Stimulated activated naive CD8-positive, alpha-beta T cell treated with anti-CD3 and anti-CD28 coated beads, Interleukin-15, Interleukin-2, amounts not matched to agents 100 ng/mL and 50 ng/mL, for 24 hours (primary cell): ENCODE measurements around the gene SUSD5.
"Not testable (repeated sequence)": the region's sequence is repeated elsewhere in the genome, so short reads cannot be mapped to it uniquely, and the experiment has no call there.

Experiments
- H3K27ac Mint-ChIP-seq: one replicate; pipeline ENCODE4 v1.8.0; 2021; ENCODE audit warnings: mild to moderate bottlenecking, mixed read lengths
- H3K27me3 Mint-ChIP-seq: one replicate; pipeline ENCODE4 v1.8.0; 2021; ENCODE audit warnings: mixed read lengths
- H3K36me3 Mint-ChIP-seq: one replicate; pipeline ENCODE4 v1.8.0; 2021; ENCODE audit warnings: low read depth, mixed read lengths
- H3K4me1 Mint-ChIP-seq: one replicate; pipeline ENCODE4 v1.8.0; 2021; ENCODE audit warnings: low read depth, mixed read lengths
- H3K4me3 Mint-ChIP-seq: one replicate; pipeline ENCODE4 v1.8.0; 2021; ENCODE audit warnings: mild to moderate bottlenecking, mixed read lengths
- H3K9me3 Mint-ChIP-seq: one replicate; pipeline ENCODE4 v1.8.0; 2021; ENCODE audit warnings: mixed read lengths

The SUSD5 gene

DNA sequence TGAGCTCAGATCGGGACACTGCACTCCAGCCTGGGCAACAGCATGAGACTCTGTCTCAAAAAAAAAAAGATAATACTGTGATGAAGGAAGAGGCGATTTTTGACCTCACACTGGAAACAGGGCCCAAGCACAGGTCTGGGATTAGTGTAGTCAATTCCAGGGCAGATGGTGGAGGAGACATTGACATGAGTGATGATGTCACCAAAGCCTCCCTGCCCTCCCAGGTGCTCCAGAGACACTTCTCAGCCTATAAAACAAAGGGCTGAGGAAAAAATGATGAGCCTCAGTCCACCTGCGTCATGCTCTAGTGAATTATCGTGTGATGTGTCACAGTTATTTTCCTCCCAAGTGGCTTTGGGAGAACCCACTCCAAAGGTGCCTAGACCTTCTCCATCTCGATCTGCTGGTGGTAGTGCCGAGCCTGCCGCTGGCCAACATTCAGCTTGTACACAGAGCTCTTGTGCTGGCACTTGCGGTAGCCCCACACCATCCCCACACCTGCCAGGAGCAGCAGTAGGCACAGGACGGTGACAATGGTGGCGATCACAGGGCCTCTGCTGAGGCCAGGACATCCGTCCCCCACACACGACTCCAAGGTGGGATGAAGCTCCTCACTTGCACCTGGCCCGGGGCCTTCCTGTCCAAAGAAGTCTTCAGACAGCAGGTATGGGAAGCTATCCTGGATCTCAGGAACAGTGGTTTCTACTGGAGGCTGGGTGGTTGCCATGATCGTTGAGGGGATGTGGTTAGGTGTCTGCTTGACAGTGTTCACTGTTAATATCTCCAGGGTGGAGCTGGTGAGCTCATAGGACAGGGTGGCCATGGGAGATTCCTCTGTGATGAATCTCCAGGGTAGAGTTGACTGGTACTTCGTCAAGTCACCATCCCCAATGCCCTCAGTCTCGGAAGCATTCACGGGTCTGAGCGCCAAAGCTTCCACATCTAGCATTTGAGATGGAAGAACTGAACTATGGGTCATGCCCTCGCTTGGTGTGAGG is 65.9 kb downstream of the SUSD5 start:
- no peak overlapping the region for H3K27ac Mint-ChIP-seq
- H3K4me1 Mint-ChIP-seq: no peaks in the 10 kb centered on the region
- H3K9me3 Mint-ChIP-seq: no peaks in the 10 kb centered on the region
- no peak overlapping the region for H3K4me3 Mint-ChIP-seq
- H3K27me3 Mint-ChIP-seq: peaks cover 19% of the 10 kb centered on the region
- no peaks in the 10 kb centered on the region for H3K36me3 Mint-ChIP-seq

DNA sequence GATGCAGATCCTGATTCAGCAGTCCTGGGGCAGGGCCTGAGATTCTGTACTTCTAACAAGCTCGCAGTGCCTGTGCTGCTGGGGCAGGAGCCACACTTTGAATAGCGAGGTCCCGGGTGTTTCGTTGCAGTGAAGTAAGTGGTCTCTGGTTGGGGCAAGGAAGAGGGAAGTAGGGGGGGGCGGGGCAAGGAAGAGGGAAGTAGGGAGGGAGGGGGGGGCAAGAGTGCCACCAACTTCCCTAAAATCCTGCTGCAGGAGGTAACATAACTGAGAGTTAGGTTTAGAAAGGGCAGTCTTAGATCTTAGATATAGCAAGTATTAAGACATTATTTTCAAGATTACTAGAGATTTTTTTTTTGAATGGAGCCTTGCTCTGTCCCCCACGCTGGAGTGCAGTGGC is 69.3 kb downstream of the SUSD5 start:
- Mint-ChIP-seq H3K36me3 (no peaks in the 10 kb centered on the region), H3K27me3 (peaks cover 12% of the 10 kb centered on the region), H3K9me3 (no peaks in the 10 kb centered on the region), H3K4me1 (no peaks in the 10 kb centered on the region), H3K27ac (no peak overlapping the region), H3K4me3 (no peak overlapping the region)

DNA sequence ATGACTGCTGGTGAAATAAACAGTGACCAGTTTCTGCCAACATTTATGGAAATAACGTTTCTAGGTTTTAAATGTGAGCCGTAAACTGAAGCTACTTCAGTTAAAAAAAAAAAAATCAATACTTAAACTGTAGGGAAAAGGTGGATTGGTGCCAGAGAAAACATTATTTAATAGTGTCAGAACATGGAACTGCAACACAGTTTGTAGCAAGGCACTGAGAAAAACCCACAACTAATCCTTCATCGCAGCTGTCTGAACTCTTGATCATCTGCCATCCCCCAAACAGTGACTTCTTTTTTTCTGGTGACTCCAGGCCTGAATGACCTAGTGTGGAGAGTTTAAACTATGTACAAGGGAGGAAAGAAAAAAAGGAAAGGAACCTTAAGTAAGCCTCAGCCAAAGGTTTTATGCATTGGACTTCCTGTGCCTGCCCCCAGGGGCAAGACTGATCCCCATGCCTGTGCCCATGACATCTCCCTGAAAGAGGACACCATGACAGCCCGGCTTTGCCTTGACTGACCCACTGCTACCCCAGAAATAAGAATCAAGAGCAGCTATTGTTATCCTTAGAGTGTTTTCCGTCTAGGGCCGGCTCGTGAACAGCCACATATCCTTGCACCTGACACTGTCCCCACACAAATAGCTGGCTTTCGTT is 71.7 kb downstream of the SUSD5 start:
- Mint-ChIP-seq H3K4me1 (no peaks in the 10 kb centered on the region), H3K27me3 (no peaks in the 10 kb centered on the region), H3K9me3 (no peaks in the 10 kb centered on the region), H3K36me3 (peaks cover 16% of the 10 kb centered on the region), H3K27ac (no peak overlapping the region), H3K4me3 (no peak overlapping the region)

DNA sequence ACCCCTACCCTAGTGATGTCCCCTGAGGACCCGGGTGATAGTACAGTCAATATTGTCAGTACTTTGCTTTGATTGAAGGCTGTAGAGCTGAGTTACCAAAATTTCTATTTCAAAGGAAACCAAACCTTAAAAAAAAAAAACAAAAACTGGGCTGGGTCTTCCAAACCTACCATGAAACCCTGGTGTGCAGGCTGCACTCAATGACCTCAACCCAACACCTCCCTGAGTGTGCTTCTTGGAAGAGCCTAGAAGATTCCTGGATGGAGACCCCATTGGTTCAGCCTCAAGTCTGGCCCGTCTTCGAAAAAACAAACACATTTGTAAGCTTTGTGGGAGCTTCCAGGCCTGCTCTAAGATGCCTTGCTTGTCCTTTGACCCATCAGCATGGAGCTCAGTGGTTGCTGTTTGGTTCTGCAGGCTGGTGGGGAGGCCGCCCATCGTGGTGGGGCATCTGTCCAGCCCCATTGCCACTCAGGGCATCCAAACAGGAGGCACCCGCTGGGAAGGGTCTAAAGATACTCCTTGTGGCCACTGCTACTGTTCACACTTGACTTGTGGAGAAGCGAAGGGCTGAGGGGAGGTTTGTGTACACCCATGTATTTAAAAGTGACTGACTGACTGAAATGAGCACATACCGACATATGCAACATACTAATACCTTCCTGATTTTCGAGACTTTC is 72.6 kb downstream of the SUSD5 start:
- peaks cover 23% of the 10 kb centered on the region for H3K36me3 Mint-ChIP-seq
- H3K4me3 Mint-ChIP-seq: no peak overlapping the region
- H3K4me1 Mint-ChIP-seq: no peaks in the 10 kb centered on the region
- H3K9me3 Mint-ChIP-seq: no peaks in the 10 kb centered on the region
- H3K27ac Mint-ChIP-seq: no peak overlapping the region
- no peaks in the 10 kb centered on the region for H3K27me3 Mint-ChIP-seq

DNA sequence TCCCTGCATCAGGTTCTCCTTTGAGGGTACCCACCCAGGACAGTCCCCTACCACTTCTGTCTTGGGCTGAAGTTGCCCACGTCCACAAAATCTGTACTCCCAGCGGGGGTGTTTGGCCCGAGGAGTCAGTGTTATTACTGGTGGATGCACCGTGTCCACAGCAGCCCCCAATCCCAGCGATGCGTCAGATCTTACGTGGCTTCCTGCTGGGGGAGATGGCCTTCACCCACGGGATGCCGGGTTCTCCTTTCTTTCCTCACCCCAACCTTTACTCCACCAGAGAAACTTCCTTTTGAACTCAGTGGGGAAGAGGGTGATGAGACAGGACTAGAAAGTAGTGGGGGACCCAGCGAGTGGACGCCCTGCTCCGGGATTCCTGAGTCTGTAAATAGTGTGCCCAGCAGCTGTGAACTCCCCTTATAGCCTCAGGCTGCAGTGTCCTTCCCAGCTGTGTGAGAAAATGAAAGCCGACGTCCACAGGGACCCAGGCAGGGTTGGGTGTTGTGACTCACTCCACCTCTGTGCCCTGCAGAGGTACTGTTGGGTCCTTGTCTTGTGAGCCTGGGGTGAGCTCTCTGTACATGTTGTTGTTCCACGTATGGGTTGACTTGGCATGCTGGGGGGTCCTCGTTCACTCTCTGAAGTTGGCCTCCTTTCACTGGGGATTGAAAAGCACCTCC is 73.2 kb downstream of the SUSD5 start:
- Mint-ChIP-seq H3K36me3 (peaks cover 23% of the 10 kb centered on the region), H3K9me3 (no peaks in the 10 kb centered on the region), H3K27me3 (no peaks in the 10 kb centered on the region), H3K27ac (no peak overlapping the region), H3K4me1 (no peaks in the 10 kb centered on the region), H3K4me3 (no peak overlapping the region)

DNA sequence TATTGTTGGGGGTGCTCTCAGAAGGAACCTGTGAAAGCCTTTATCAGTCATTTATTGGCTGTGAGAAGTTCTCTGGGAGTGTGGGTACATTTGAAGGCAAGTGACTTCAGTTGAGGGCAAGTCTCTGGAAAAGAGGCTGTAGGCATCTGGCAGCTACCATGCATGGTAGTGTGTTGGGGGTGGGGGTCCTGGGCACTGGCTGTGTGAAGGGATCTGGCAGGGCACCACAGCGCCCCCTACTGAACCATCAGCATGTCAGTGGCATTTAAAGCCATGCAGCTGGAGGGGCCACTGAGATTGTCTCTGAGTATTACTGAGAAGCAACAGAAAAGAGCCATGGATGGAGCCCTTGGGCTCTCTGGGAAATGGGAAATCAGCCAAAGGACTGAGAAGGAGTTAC is 74.2 kb downstream of the SUSD5 start:
- no peaks in the 10 kb centered on the region for H3K4me1 Mint-ChIP-seq
- H3K36me3 Mint-ChIP-seq: peaks cover 23% of the 10 kb centered on the region
- H3K9me3 Mint-ChIP-seq: no peaks in the 10 kb centered on the region
- no peaks in the 10 kb centered on the region for H3K27me3 Mint-ChIP-seq
- H3K27ac Mint-ChIP-seq: no peak overlapping the region
- H3K4me3 Mint-ChIP-seq: no peak overlapping the region

DNA sequence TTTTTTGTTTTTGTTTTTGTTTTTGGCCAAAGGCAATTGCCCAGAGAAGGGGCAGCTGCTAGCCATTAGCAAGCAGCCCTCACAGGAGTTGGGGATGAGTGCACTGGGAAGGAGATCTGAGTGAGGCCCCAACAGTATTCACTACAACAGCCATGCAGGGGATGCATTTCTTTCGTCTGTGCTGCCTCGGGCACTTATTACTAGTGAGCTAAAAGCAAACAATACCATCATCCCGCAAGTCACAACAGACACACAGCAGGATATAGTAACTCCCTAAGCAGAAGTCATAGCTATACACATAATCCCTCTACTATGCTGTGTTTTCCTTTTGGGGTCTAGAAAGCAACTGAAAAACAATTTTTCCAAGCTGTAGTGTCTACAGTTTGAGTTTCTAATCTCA is 77.6 kb downstream of the SUSD5 start:
- Mint-ChIP-seq H3K27ac (no peak overlapping the region), H3K4me3 (no peak overlapping the region), H3K4me1 (no peaks in the 10 kb centered on the region), H3K36me3 (peaks cover 36% of the 10 kb centered on the region), H3K27me3 (no peaks in the 10 kb centered on the region), H3K9me3 (no peaks in the 10 kb centered on the region)

DNA sequence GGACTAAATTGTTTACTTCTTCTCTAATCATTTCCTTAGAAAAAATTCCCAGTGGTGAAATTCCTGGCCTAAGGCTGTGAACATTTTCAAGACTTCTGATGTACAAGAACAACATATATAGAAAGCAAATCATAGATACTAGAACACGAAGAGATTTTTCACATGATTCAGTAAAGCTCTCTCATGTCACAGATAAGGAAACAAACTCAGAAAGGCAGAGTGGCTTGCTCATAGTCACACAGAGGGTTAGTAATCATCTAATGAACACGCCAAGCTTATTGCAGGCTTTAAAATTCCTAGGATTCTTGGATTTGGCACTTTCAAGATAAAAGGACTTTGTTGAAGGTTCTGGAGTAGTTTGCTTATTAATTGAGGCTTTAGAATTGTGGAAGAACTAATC is 78.6 kb downstream of the SUSD5 start:
- Mint-ChIP-seq H3K27me3 (no peaks in the 10 kb centered on the region), H3K27ac (no peak overlapping the region), H3K4me3 (no peak overlapping the region), H3K36me3 (peaks cover 41% of the 10 kb centered on the region), H3K4me1 (no peaks in the 10 kb centered on the region), H3K9me3 (no peaks in the 10 kb centered on the region)

DNA sequence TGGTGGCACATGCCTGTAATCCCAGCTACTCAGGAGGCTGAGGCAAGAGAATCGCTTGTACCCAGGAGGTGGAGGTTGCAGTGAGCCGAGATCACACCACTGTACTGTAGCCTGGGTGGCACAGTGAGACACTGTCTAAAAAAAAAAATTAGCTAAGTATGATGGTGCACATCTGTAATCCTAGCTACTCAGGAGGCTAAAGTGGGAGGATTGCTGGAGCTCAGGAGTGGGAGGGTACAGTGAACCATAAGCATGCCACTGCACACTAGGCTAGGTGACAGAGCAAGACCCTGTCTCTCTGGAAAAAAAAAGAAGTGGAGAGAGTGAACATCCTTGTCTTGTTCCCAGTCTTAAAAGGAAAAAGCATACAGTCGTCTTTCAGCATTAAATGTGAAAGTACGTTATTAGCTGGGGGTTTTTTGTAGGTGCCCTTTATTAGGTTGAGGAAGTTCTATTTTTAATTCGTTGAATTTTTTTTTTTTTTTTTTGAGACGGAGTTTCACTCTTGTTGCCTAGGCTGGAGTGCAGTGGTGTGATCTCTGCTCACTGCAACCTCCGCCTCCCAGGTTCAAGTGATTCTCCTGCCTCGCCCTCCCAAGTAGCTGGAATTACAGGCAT is 79.5 kb downstream of the SUSD5 start:
- H3K4me1 Mint-ChIP-seq, H3K4me3 Mint-ChIP-seq, H3K27me3 Mint-ChIP-seq, H3K27ac Mint-ChIP-seq, H3K9me3 Mint-ChIP-seq: not testable (repeated sequence)
- peaks cover 49% of the 10 kb centered on the region for H3K36me3 Mint-ChIP-seq

DNA sequence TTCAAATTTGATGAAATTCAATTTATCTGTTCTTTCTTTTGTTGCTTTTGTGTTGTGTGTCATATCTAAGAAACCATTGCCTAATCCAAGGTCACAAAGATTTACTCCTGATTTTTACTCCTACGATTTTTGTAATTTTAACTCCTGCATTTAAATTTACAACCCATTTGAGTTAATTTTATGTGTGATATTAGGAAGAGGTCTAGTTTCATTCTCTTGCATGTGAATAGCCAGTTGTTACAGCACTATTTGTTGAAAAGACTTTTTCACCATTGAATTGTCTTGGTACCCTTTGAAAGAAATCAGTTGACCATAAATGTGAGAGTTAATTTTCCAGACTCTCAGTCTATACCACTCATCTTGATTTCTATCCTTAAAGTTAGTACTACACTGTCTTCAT is 80.9 kb downstream of the SUSD5 start:
- H3K4me1 Mint-ChIP-seq: peaks cover 4% of the 10 kb centered on the region
- peaks cover 45% of the 10 kb centered on the region for H3K36me3 Mint-ChIP-seq
- no peak overlapping the region for H3K4me3 Mint-ChIP-seq
- H3K9me3 Mint-ChIP-seq: no peaks in the 10 kb centered on the region
- no peak overlapping the region for H3K27ac Mint-ChIP-seq
- no peaks in the 10 kb centered on the region for H3K27me3 Mint-ChIP-seq

DNA sequence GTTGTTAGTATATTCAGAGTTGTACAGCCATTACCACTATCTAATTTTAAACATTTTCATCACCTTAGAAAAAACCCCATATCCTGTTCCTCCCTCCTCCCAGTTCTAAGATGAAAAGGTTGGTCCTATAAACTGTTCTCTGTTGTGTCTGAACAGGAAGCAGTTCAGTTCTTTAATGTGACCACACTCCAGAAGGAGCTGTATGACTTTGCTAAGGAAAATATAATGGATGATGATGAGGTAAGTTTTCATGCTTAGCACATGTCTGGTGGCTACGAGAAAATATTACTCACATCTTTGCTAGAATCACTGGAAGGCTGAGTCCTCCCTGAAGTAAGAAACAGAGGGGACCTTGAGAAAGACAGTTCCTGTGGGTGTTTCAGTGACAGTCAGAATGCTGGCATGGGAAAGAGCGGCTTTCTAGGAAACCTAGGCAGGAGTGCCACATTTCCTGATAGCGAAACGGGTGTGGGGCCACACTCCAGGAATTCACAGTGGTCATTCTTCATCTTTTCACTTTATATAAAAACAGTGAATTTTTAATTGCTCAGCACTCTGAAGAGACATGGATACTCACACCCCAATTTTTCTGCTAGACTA is 84.5 kb downstream of the SUSD5 start:
- Mint-ChIP-seq H3K36me3 (peaks cover 33% of the 10 kb centered on the region), H3K27me3 (no peaks in the 10 kb centered on the region), H3K27ac (no peak overlapping the region), H3K4me1 (peaks cover 4% of the 10 kb centered on the region), H3K9me3 (no peaks in the 10 kb centered on the region), H3K4me3 (no peak overlapping the region)

DNA sequence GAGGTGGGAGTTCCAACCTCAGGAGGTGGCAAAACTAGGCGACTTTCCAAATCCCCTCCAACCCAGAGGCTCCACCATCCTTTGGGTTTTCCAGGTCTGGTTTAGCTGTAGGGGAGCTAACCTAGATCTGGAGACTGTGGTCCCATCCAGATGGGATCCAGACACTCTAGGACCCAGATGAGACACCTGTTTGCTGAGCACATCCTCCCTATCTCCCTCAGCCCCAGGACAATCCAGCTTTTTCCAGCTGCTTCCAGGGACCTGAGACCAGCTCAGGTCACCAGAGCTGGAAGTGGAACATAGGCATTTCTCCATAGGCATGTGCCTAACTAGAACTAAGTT is 86.6 kb downstream of the SUSD5 start:
- H3K27me3 Mint-ChIP-seq: no peaks in the 10 kb centered on the region
- H3K36me3 Mint-ChIP-seq: peaks cover 28% of the 10 kb centered on the region
- peaks cover 4% of the 10 kb centered on the region for H3K4me1 Mint-ChIP-seq
- no peak overlapping the region for H3K27ac Mint-ChIP-seq
- H3K9me3 Mint-ChIP-seq: no peaks in the 10 kb centered on the region
- H3K4me3 Mint-ChIP-seq: no peak overlapping the region

DNA sequence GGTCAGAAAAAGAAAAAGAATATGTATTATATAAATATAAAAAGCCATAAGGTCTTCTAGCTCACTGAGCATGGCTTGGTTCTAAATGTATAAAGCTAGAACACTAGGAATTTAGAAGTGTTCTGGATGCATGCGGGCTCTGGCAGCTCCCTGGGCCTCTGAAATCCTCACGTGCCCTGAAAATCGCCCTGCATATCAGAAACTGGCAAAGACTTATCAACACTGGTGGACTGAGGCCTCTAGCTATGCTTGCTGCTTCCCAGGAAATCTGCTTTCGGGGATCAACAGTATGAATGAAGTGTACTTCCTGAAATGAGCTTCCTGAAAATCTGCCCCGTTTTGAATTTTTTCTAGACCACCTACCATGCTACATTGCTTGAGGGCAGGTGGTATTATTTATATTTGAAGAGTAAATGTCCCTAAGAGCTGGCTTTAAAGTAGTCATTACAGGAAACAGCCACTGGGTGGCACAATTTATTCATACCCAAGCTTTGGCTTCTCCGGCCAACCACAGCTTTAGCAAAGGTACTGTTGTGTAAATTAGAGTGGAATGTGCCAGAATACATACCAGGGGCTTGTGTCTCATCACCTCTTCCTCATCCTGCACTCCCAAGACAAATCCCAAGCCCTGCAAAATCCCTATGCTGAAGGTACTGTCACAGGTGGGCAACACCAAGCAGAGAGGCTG is 87.1 kb downstream of the SUSD5 start:
- Mint-ChIP-seq H3K4me1 (peaks cover 4% of the 10 kb centered on the region), H3K27ac (no peak overlapping the region), H3K36me3 (peaks cover 25% of the 10 kb centered on the region), H3K9me3 (no peaks in the 10 kb centered on the region), H3K4me3 (no peak overlapping the region), H3K27me3 (no peaks in the 10 kb centered on the region)

DNA sequence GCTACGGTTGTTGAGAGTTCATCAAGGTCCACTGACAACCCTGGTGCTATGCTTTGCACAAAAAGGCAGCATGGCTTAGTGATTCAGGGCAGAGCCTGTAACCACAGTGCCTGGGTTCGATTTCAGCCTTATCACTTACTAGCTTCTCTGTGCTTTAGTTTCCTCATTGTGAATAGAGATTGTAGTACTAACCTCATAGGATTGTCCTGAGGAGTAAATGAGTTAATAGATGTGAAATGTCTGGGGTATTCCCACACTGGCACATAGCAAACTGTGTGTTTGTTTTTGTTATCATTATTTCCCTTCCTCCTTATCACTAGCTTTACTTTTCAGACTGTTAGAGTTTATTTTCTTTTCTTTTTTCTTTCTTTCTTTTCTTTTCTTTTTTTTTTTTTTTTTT is 88.5 kb downstream of the SUSD5 start:
- Mint-ChIP-seq H3K27me3 (no peaks in the 10 kb centered on the region), H3K36me3 (peaks cover 16% of the 10 kb centered on the region)

More for the DNA sequence above, 88.5 kb downstream of the SUSD5 start:
- H3K27ac Mint-ChIP-seq: no peak overlapping the region
- H3K4me3 Mint-ChIP-seq: no peak overlapping the region
- H3K4me1 Mint-ChIP-seq: peaks cover 4% of the 10 kb centered on the region
- no peaks in the 10 kb centered on the region for H3K9me3 Mint-ChIP-seq
